ENCODE measurements around the gene TLX1. TPM values are rescaled to one million over a fixed set of nuclear protein-coding genes. Genes with fewer than 3 reads are reported as not detected.

The TLX1 gene
- total RNA-seq, 1 experiment from 2014 or later = not detected

GRCh38 chr10:101172741-101173140 lies 41.6 kb downstream of the TLX1 start:
- Histone ChIP-seq H3K9me3 (ENCODE audit: insufficient read depth, low read depth) (no peaks in the 10 kb centered on the region), H3K9me2 (ENCODE audit: insufficient read depth) (no peaks in the 10 kb centered on the region), H3F3A (ENCODE audit: insufficient read depth, low read depth) (no peaks in the 10 kb centered on the region), H3K4me2 (no peak overlapping the region), H3K27ac (no peak overlapping the region), H3K4me3 (no peak overlapping the region), H2AFZ (no peak overlapping the region), H3K36me3 (ENCODE audit: low read depth) (no peaks in the 10 kb centered on the region), H3K4me1 (replicated peaks; ENCODE audit: insufficient read depth) (no peaks in the 10 kb centered on the region), H3K79me2 (ENCODE audit: low read depth) (no peaks in the 10 kb centered on the region), H4K20me1 (ENCODE audit: insufficient read depth) (no peaks in the 10 kb centered on the region), H3K27me3 (ENCODE audit: insufficient read depth, low read depth) (peaks cover 32% of the 10 kb centered on the region)
- intact Hi-C loops (cut with micrococcal nuclease; ENCODE audit: unreplicated experiment) = no loop called here
- BruUV-seq (replicated peaks) = no TSS peak
- TF ChIP-seq, protein P1, sequence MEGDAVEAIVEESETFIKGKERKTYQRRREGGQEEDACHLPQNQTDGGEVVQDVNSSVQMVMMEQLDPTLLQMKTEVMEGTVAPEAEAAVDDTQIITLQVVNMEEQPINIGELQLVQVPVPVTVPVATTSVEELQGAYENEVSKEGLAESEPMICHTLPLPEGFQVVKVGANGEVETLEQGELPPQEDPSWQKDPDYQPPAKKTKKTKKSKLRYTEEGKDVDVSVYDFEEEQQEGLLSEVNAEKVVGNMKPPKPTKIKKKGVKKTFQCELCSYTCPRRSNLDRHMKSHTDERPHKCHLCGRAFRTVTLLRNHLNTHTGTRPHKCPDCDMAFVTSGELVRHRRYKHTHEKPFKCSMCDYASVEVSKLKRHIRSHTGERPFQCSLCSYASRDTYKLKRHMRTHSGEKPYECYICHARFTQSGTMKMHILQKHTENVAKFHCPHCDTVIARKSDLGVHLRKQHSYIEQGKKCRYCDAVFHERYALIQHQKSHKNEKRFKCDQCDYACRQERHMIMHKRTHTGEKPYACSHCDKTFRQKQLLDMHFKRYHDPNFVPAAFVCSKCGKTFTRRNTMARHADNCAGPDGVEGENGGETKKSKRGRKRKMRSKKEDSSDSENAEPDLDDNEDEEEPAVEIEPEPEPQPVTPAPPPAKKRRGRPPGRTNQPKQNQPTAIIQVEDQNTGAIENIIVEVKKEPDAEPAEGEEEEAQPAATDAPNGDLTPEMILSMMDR (conservative IDR thresholded peaks at IDR 0.05) = no peak
- TF ChIP-seq EZH2 (IDR thresholded peaks at IDR 0.05; ENCODE audit: low read depth) = no peak
- no peak for DNase-seq
- CTCF ChIA-PET = no interaction called here
- POLR2A ChIA-PET (ENCODE audit: unreplicated experiment) = no interaction called here

- Histone ChIP-seq H2AFZ (no peak overlapping the region), H3K4me2 (no peak overlapping the region), H3K4me3 (no peak overlapping the region), H3K9me3 (ENCODE audit: insufficient read depth, low read depth) (no peaks in the 10 kb centered on the region), H3K9me2 (ENCODE audit: insufficient read depth) (no peaks in the 10 kb centered on the region), H3K36me3 (ENCODE audit: low read depth) (no peaks in the 10 kb centered on the region), H3K79me2 (ENCODE audit: low read depth) (no peaks in the 10 kb centered on the region), H3K27ac (no peak overlapping the region), H4K20me1 (ENCODE audit: insufficient read depth) (no peaks in the 10 kb centered on the region), H3K27me3 (ENCODE audit: insufficient read depth, low read depth) (peaks cover 27% of the 10 kb centered on the region), H3F3A (ENCODE audit: insufficient read depth, low read depth) (no peaks in the 10 kb centered on the region), H3K4me1 (replicated peaks; ENCODE audit: insufficient read depth) (no peaks in the 10 kb centered on the region)
- no peak for DNase-seq
- intact Hi-C loops (cut with micrococcal nuclease; ENCODE audit: unreplicated experiment) = no loop called here
- TF ChIP-seq, protein P1 (conservative IDR thresholded peaks at IDR 0.05) = no peak
- TF ChIP-seq EZH2 (IDR thresholded peaks at IDR 0.05; ENCODE audit: low read depth) = no peak
- no TSS peak for BruUV-seq (replicated peaks)
- POLR2A ChIA-PET (ENCODE audit: unreplicated experiment) = interaction anchor here (0.7 kb wide), 1 partner anchor 8 kb away, joined by 4 read pairs; no protein-coding TSS in a partner anchor
- CTCF ChIA-PET = no interaction called here
These were observed 43.2 kb downstream of the TLX1 start for GRCh38 chr10:101174319-101174718.

GRCh38 chr10:101176577-101176976 lies 45.5 kb downstream of the TLX1 start:
- no peak for DNase-seq
- intact Hi-C loops (cut with micrococcal nuclease; ENCODE audit: unreplicated experiment) = no loop called here
- TF ChIP-seq EZH2 (IDR thresholded peaks at IDR 0.05; ENCODE audit: low read depth) = no peak
- TF ChIP-seq, protein P1 (conservative IDR thresholded peaks at IDR 0.05) = no peak
- Histone ChIP-seq H3K9me3 (ENCODE audit: insufficient read depth, low read depth) (no peaks in the 10 kb centered on the region), H3K4me1 (replicated peaks; ENCODE audit: insufficient read depth) (no peaks in the 10 kb centered on the region), H3K79me2 (ENCODE audit: low read depth) (no peaks in the 10 kb centered on the region), H3K27ac (no peak overlapping the region), H2AFZ (no peak overlapping the region), H3K4me3 (no peak overlapping the region), H3K9me2 (ENCODE audit: insufficient read depth) (no peaks in the 10 kb centered on the region), H3K36me3 (ENCODE audit: low read depth) (no peaks in the 10 kb centered on the region), H3F3A (ENCODE audit: insufficient read depth, low read depth) (no peaks in the 10 kb centered on the region), H4K20me1 (ENCODE audit: insufficient read depth) (no peaks in the 10 kb centered on the region), H3K27me3 (ENCODE audit: insufficient read depth, low read depth) (peaks cover 40% of the 10 kb centered on the region), H3K4me2 (no peak overlapping the region)
- ChIA-PET CTCF (no interaction called here), POLR2A (ENCODE audit: unreplicated experiment) (no interaction called here)
- BruUV-seq (replicated peaks) = no TSS peak
